ENCODE data around the gene HBD. TPM values are rescaled to one million over a fixed set of nuclear protein-coding genes. Genes with fewer than 3 reads are reported as not detected.
"Not testable (repeated sequence)": the region's sequence is repeated elsewhere in the genome, so short reads cannot be mapped to it uniquely, and the experiment has no call there.

HBD gene
- total and polyA plus RNA-seq, 9 of the 15 experiments (the other 6 are each of a cell fraction or from before 2014, with no cell fraction given): 11.8 to 169 (median 36.0) TPM

DNA sequence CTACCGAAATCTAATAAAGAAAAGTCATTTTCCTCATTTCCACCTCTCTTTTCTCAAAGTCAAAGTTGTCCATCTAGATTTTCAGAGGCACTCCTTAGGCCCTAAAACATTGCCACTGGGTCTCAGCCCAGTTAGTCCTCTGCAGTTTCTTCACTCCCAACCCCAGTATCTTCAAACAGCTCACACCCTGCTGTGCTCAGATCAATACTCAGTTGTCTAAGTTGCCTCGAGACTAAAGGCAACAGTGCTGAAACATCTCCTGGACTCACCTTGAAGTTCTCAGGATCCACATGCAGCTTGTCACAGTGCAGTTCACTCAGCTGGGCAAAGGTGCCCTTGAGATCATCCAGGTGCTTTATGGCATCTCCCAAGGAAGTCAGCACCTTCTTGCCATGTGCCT lies 19.7 kb upstream of the HBD start:
- in situ Hi-C loops (cut with MboI); H2AFZ ChIP-seq (ENCODE audit: low read depth, low read length); FAIRE-seq; H3K9me3 ChIP-seq (replicated peaks; ENCODE audit: control insufficient read depth, insufficient read depth, low read depth, low read length); intact Hi-C loops (cut with micrococcal nuclease); CTCF ChIA-PET (ENCODE audit: low intra/inter-chr PET ratio); H4K20me1 ChIP-seq (replicated peaks; ENCODE audit: control insufficient read depth, insufficient read depth, low read length); H3K9me1 ChIP-seq (ENCODE audit: control insufficient read depth, insufficient read depth, low read length); H3K27me3 ChIP-seq (ENCODE audit: control insufficient read depth in 2 of 2, insufficient read depth in 2 of 2, low read length in 2 of 2): not testable (repeated sequence)
- POLR2A ChIA-PET: interaction anchor here (2.7 to 6.9 kb wide), 2 partner anchors 15 to 35 kb away, joined by 20 to 30 read pairs; partner anchors contain the start of gene HBE1
- peak; percentile 57 to 75; a peak in 2 of 4 replicates for TF ChIP-seq MLLT1 (IDR thresholded peaks at IDR 0.05)
- Histone ChIP-seq H3K79me2 (ENCODE audit: control insufficient read depth, insufficient read depth, low read length) (peaks cover 68% of the 10 kb centered on the region), H3K4me2 (ENCODE audit: insufficient read depth, low read length) (peak overlapping the region; percentile 94), H3K4me1 (replicated peaks in 1 of 2; ENCODE audit: control insufficient read depth in 2 of 2, insufficient read depth in 2 of 2, low read length in 2 of 2) (peaks cover 24 to 37% of the 10 kb centered on the region in 2 experiments), H3K36me3 (ENCODE audit: control insufficient read depth, insufficient read depth, low read length) (peaks cover 22% of the 10 kb centered on the region), H3K4me3 (peak overlapping the region; percentile 58), H3K27ac (ENCODE audit: extremely low read depth, low read depth, low read length) (peak overlapping the region; percentile 67; the same call in 2 of the 3 replicates), H3K9ac (ENCODE audit: insufficient read depth in 1 of 2, low read depth in 2 of 2, low read length in 2 of 2) (peak overlapping the region; percentile 70 to 85; a peak in 3 of 4 replicates)
- DNase-seq (ENCODE audit: extremely low read depth in 1 of 4, low spot score in 3 of 4) (peak in 1 of 4 experiments; percentile 50), ATAC-seq (peak; percentile 11)
- WGBS (ENCODE audit: insufficient coverage, low coverage, missing lambda C conversion rate): 0% methylated on average over 2 of the region's 2 CpGs
- BruUV-seq (replicated peaks): TSS peak; percentile 81

DNA sequence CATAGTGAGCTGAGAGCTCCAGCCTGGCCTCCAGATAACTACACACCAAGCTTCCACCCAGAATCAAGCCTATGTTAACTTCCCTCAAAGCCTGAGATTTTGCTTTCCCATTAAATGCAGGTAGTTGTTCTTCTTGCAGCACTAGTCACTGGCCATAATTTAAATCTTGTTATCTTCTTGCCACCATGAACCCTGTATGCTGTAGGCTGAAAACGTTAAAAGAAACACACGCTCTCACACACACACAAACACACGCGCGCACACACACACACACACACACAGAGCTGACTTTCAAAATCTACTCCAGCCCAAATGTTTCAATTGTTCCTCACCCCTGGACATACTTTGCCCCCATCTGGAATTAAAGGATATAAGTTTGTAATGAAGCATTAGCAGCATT lies 19.2 kb upstream of the HBD start:
- H3K4me2 ChIP-seq (ENCODE audit: insufficient read depth, low read length): peak overlapping the region; percentile 94
- BruUV-seq (replicated peaks); in situ Hi-C loops (cut with MboI); H3K27me3 ChIP-seq (ENCODE audit: control insufficient read depth in 2 of 2, insufficient read depth in 2 of 2, low read length in 2 of 2); CTCF ChIA-PET (ENCODE audit: low intra/inter-chr PET ratio); H2AFZ ChIP-seq (ENCODE audit: low read depth, low read length); H4K20me1 ChIP-seq (replicated peaks; ENCODE audit: control insufficient read depth, insufficient read depth, low read length); H3K9me1 ChIP-seq (ENCODE audit: control insufficient read depth, insufficient read depth, low read length); FAIRE-seq; H3K9me3 ChIP-seq (replicated peaks; ENCODE audit: control insufficient read depth, insufficient read depth, low read depth, low read length); ATAC-seq: not testable (repeated sequence)
- H3K4me1 ChIP-seq (replicated peaks in 1 of 2; ENCODE audit: control insufficient read depth in 2 of 2, insufficient read depth in 2 of 2, low read length in 2 of 2): peaks cover 18 to 31% of the 10 kb centered on the region in 2 experiments
- peak in 1 of 4 experiments; percentile 39 for DNase-seq (ENCODE audit: extremely low read depth in 1 of 4, low spot score in 3 of 4)
- peaks cover 23% of the 10 kb centered on the region for H3K36me3 ChIP-seq (ENCODE audit: control insufficient read depth, insufficient read depth, low read length)
- 2% methylated on average over 5 of the region's 5 CpGs for WGBS (ENCODE audit: insufficient coverage, low coverage, missing lambda C conversion rate)
- POLR2A ChIA-PET: interaction anchor here (0.8 to 6.9 kb wide), 4 partner anchors 15 to 35 kb away, joined by 3 to 30 read pairs (median 13); partner anchors contain the start of gene HBE1
- H3K79me2 ChIP-seq (ENCODE audit: control insufficient read depth, insufficient read depth, low read length): peaks cover 72% of the 10 kb centered on the region
- H3K9ac ChIP-seq (ENCODE audit: insufficient read depth in 1 of 2, low read depth in 2 of 2, low read length in 2 of 2): peak overlapping the region; percentile 70 to 87
- TF ChIP-seq MLLT1 (IDR thresholded peaks at IDR 0.05) (peak; percentile 61 to 73; a peak in 3 of 4 replicates), ELF4 (CRISPR knock-in tag; IDR thresholded peaks at IDR 0.05) (peak; percentile 11; the same call in 1 of the 2 replicates), RBFOX2 (IDR thresholded peaks at IDR 0.05; ENCODE audit: low read depth, low read length) (0 out of 2 replicates have a peak, but pooled peaks have one; percentile 27), AFF1 (IDR thresholded peaks at IDR 0.05; ENCODE audit: low read depth in 1 of 2, partially characterized antibody in 2 of 2) (peak in 1 of 2 experiments; percentile 14)
- intact Hi-C loops (cut with micrococcal nuclease): loop anchor here (2.0 kb wide), 1 partner anchor 35 kb away; no protein-coding TSS in a partner anchor
- H3K27ac ChIP-seq (ENCODE audit: extremely low read depth, low read depth, low read length): peak overlapping the region; percentile 43; the same call in 2 of the 3 replicates
- H3K4me3 ChIP-seq: peak overlapping the region; percentile 58

All from K562 (cell line).